ENCODE results near the gene MRAP2. TPM values are rescaled to one million over a fixed set of nuclear protein-coding genes. Genes with fewer than 3 reads are reported as not detected.
"Not testable (repeated sequence)": the region's sequence is repeated elsewhere in the genome, so short reads cannot be mapped to it uniquely, and the experiment has no call there.

The MRAP2 gene
- total RNA-seq, 3 donors from 2014 or later: 2.4 to 9.0 (median 6.3) TPM

DNA sequence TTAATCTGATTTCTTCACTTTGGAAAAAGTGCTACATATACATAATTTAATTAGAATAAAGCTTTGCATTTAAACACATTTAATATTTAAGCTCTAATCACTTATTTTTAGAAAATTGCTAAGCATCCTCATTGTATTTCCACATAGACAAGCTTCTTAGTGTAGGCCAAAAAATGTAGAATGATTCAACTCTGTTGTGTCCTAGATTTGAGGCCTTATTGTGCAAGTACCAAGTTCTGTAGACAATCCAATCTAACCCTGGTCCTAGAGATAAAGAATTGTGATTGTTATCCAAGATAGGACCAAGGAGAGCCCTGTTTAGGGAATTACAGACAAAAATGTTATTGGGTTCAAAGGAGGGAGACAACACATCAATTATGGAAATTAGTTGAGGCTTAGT is 27.6 kb downstream of the MRAP2 start:
- intact Hi-C loops (cut with DNase I, micrococcal nuclease): no loop called here
- no peak for ATAC-seq
- no peak overlapping the region for H3K4me3 ChIP-seq
- H3K36me3 ChIP-seq (ENCODE audit: low read depth): no peaks in the 10 kb centered on the region
- no peaks in the 10 kb centered on the region for H3K9me3 ChIP-seq
- H3K4me1 ChIP-seq (ENCODE audit: low read depth): no peaks in the 10 kb centered on the region
- TF ChIP-seq, protein P1, sequence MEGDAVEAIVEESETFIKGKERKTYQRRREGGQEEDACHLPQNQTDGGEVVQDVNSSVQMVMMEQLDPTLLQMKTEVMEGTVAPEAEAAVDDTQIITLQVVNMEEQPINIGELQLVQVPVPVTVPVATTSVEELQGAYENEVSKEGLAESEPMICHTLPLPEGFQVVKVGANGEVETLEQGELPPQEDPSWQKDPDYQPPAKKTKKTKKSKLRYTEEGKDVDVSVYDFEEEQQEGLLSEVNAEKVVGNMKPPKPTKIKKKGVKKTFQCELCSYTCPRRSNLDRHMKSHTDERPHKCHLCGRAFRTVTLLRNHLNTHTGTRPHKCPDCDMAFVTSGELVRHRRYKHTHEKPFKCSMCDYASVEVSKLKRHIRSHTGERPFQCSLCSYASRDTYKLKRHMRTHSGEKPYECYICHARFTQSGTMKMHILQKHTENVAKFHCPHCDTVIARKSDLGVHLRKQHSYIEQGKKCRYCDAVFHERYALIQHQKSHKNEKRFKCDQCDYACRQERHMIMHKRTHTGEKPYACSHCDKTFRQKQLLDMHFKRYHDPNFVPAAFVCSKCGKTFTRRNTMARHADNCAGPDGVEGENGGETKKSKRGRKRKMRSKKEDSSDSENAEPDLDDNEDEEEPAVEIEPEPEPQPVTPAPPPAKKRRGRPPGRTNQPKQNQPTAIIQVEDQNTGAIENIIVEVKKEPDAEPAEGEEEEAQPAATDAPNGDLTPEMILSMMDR (IDR thresholded peaks at IDR 0.05): no peak
- DNase-seq: no peak

DNA sequence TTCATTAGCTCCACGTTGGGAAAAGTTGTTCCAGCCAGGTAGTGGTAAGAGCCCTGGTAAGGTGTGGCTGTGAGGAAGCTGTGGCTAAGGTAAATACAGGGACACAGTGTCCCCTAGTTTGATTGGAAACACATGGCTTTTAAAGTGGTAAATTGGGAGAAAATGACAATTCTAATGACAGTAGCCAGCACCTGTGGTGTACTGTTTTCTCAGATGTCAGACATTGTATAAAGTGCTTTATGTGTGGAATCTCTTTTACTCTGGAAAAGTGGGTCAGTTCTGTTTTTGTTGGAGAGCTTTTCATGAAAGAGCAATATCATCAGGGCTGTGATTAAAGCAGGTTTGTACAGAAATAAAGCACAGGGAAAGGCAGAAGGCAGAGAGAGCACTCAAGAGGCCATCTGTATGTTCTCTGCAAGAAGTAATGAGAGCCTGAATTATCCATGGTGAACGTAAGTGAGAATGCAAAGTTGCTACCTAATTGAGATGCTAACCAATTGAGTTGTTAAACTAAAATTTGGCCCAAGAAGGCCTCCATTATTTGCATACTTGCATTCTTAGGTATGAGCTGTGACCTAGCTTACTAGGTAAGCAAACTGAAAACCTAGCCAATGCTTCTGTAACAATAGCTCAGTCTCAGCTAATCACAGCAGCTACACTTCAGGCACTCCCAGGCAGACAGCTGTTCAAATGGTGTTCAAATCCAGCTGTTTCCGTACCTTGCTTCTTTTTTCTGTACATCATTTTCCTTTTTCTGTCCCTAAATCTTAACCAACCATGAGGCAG is 28.2 kb downstream of the MRAP2 start:
- no peaks in the 10 kb centered on the region for H3K9me3 ChIP-seq
- no peak for DNase-seq
- no peaks in the 10 kb centered on the region for H3K4me1 ChIP-seq (ENCODE audit: low read depth)
- TF ChIP-seq, protein P1 (IDR thresholded peaks at IDR 0.05): no peak
- no peak for ATAC-seq
- H3K4me3 ChIP-seq: no peak overlapping the region
- no peaks in the 10 kb centered on the region for H3K36me3 ChIP-seq (ENCODE audit: low read depth)
- intact Hi-C loops (cut with DNase I, micrococcal nuclease): no loop called here

DNA sequence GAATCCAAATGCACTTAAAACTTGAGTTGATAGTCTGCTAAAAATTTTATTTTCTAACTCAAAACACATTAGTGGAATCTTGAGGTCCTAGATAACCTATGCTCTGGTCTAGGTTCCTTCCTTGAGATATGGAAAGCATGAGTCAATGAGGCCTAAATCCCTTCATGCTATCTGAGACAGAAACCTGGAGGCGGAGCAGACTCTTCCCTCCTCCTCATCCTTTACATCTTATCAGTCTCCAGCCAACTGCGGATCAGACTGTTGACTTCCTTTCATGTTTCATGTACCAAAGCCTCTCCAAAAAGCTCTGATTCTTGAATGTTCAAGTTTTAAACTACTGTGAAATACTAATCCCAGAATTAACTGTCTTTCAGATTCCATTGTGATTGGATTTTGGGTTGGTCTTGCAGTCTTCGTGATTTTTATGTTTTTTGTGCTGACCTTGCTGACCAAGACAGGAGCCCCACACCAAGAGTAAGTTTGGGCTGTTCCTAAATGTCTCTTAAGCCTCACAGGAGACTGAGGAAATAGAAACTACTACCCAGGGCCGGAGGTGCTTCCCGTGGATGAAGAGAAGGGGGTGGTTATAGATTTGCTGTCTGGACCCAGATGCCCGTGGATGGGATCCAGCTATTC is 29.1 kb downstream of the MRAP2 start:
- H3K9me3 ChIP-seq: no peaks in the 10 kb centered on the region
- no peak for DNase-seq
- no peak for ATAC-seq
- H3K36me3 ChIP-seq (ENCODE audit: low read depth): no peaks in the 10 kb centered on the region
- TF ChIP-seq, protein P1 (IDR thresholded peaks at IDR 0.05): no peak
- H3K4me3 ChIP-seq: no peak overlapping the region
- H3K4me1 ChIP-seq (ENCODE audit: low read depth): no peaks in the 10 kb centered on the region
- intact Hi-C loops (cut with DNase I, micrococcal nuclease): no loop called here

DNA sequence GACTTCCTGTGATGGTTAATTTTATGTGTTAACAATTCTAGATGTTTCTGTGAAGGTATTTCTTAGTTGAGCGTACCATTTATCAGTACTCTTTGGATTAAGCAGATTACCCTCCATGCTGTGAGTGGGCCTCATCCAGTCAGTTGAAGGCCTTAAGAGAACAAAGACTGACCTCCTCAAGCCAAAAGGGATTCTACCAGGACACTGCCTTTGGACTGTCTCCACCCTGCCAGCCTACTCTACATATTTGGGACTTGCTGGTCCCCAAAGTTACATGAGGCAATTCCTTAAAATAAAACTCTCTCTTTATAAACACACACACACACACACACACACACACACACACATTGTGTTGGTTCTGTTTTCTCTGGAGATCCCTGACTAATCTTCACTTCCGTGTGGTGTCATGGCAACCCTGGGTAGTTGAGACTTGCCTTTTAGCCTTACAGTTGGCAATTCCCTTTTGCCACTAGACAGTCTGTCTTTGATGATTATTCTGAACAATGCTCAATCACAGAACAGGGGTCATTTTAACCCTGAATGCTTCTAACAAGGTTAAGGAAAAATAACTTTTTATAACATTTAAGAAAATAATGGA is 32.2 kb downstream of the MRAP2 start:
- intact Hi-C loops (cut with DNase I, micrococcal nuclease): no loop called here
- Histone ChIP-seq H3K36me3 (ENCODE audit: low read depth) (no peaks in the 10 kb centered on the region), H3K9me3 (no peaks in the 10 kb centered on the region), H3K4me1 (ENCODE audit: low read depth) (no peaks in the 10 kb centered on the region), H3K4me3 (no peak overlapping the region)
- TF ChIP-seq, protein P1 (IDR thresholded peaks at IDR 0.05): no peak
- ATAC-seq (no peak), DNase-seq (no peak)

DNA sequence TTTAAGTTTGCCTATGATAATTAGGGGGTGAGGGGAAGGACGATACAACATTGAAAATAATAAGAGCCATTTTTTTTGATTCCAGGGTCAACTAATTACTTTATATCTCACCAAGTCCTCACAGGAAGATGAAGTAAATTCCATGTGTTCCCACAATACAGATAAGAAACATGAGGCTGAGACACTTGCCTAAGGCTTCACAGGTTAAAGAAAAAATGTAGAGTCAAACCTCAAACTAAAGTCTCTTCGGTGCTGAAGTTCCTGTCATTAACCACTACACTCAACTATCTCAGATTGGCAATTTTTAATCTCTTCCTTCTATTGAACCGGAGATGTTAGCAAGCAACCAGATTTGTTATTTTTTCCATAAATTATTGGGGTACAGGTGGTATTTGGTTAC is 33.0 kb downstream of the MRAP2 start:
- no peak for DNase-seq
- ATAC-seq: no peak
- H3K9me3 ChIP-seq: no peaks in the 10 kb centered on the region
- no peaks in the 10 kb centered on the region for H3K4me1 ChIP-seq (ENCODE audit: low read depth)
- no peak overlapping the region for H3K4me3 ChIP-seq
- no peaks in the 10 kb centered on the region for H3K36me3 ChIP-seq (ENCODE audit: low read depth)
- intact Hi-C loops (cut with DNase I, micrococcal nuclease): no loop called here
- TF ChIP-seq, protein P1 (IDR thresholded peaks at IDR 0.05): no peak

DNA sequence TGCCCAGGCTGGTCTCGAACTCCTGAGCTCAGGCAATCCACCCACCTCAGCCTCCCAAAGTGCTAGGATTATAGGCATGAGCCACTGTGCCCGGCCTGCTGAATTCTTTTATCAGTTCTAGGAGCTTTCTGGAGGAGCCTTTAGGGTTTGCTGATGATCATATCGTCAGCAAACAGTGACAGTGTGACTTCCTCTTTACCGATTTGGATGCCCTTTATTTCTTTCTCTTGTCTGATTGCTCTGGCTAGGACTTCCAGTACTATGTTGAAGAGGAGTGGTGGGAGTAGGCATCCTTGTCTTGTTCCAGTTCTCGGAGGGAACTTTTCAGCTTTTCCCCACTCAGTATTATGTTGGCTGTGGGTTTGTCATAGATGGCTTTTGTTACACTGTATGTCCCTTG is 35.3 kb downstream of the MRAP2 start:
- intact Hi-C loops (cut with DNase I, micrococcal nuclease); H3K4me1 ChIP-seq (ENCODE audit: low read depth); DNase-seq; H3K9me3 ChIP-seq; ATAC-seq; H3K4me3 ChIP-seq; H3K36me3 ChIP-seq (ENCODE audit: low read depth): not testable (repeated sequence)
